HTR-8/SVneo (cell line): ENCODE measurements around the gene MAGI3.

ENCODE experiments used
- DNase-seq: peaks from one replicate; pipeline ENCODE4 v3.0.0; 2011; ENCODE audit warnings: low spot score, mixed read lengths; ENCODE audit not compliant: insufficient read length
- FAIRE-seq: peaks from 2 replicates; lab custom pipeline; 2011; peaks lifted over from hg19 to GRCh38; lab: Jason Lieb, UNC

The MAGI3 gene

GRCh38 chr1:113734357-113735055 lies 344.2 kb downstream of the MAGI3 start:
- DNase-seq: no peak
- no peak for FAIRE-seq
